ENCODE measurements around the gene DEPDC5.

GRCh38 chr22:31816750-31817149, 62.9 kb downstream of the DEPDC5 start:
- TF ChIP-seq, protein P1, sequence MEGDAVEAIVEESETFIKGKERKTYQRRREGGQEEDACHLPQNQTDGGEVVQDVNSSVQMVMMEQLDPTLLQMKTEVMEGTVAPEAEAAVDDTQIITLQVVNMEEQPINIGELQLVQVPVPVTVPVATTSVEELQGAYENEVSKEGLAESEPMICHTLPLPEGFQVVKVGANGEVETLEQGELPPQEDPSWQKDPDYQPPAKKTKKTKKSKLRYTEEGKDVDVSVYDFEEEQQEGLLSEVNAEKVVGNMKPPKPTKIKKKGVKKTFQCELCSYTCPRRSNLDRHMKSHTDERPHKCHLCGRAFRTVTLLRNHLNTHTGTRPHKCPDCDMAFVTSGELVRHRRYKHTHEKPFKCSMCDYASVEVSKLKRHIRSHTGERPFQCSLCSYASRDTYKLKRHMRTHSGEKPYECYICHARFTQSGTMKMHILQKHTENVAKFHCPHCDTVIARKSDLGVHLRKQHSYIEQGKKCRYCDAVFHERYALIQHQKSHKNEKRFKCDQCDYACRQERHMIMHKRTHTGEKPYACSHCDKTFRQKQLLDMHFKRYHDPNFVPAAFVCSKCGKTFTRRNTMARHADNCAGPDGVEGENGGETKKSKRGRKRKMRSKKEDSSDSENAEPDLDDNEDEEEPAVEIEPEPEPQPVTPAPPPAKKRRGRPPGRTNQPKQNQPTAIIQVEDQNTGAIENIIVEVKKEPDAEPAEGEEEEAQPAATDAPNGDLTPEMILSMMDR (IDR thresholded peaks at IDR 0.05): no peak
- no peak for TF ChIP-seq POLR2A (IDR thresholded peaks at IDR 0.05)

Measured in breast epithelium (tissue), 3 donors.